Upper lobe of right lung (tissue), 1 donor: ENCODE results near the gene PRKG1. TPM values are rescaled to one million over a fixed set of nuclear protein-coding genes. Genes with fewer than 3 reads are reported as not detected.
"Not testable (repeated sequence)": the region's sequence is repeated elsewhere in the genome, so short reads cannot be mapped to it uniquely, and the experiment has no call there.

ENCODE experiments used
- ATAC-seq: fragments of 200-7000 bp; cut with Tn5 transposase; one replicate; pipeline ENCODE4 v1.9.1; 2020; ENCODE audit warnings: mild to moderate bottlenecking, moderate library complexity
- DNase-seq: peaks from one replicate; pipeline ENCODE4 v3.0.0-alpha.2; 2020
- H3K27ac ChIP-seq: fragments of 200-600 bp; one replicate; pipeline ENCODE4 v1.8.0; 2022
- H3K27me3 ChIP-seq: fragments of 200-600 bp; one replicate; pipeline ENCODE4 v1.8.0; 2022; ENCODE audit warnings: mild to moderate bottlenecking
- H3K36me3 ChIP-seq: fragments of 200-600 bp; one replicate; pipeline ENCODE4 v1.8.0; 2022
- H3K4me1 ChIP-seq: fragments of 200-600 bp; one replicate; pipeline ENCODE4 v1.8.0; 2022
- H3K4me3 ChIP-seq: fragments of 200-600 bp; one replicate; pipeline ENCODE4 v1.8.0; 2022; ENCODE audit warnings: mild to moderate bottlenecking
- H3K9me3 ChIP-seq: fragments of 200-600 bp; one replicate; pipeline ENCODE4 v1.8.0; 2022
- intact Hi-C: fragments of 100-400 bp; cut with DNase I; formaldehyde crosslinking; loops from one replicate; pipeline ENCODE4 v1.11.0; 2022
- total RNA-seq: library from RNA; stranded (reverse); fragmentation: NEBNext Ultra II Directional; extraction: Animal tissue kit (Norgen Biotek cat#: 25700); gene quantifications from one replicate; pipeline ENCODE4 v1.2.1, GENCODE V29; 2021
- TF ChIP-seq, protein P1 (sequence below): fragments of 200-600 bp; IDR thresholded peaks from one replicate; pipeline ENCODE4 v1.8.0; 2022; ENCODE audit warnings: antibody characterized with exemption
- donor health status: DM: no; HTN: yes; CAD: no; lungs with severe emphysema.

Gene PRKG1
- total RNA-seq, 1 donor from 2014 or later, result 30.0 TPM

DNA sequence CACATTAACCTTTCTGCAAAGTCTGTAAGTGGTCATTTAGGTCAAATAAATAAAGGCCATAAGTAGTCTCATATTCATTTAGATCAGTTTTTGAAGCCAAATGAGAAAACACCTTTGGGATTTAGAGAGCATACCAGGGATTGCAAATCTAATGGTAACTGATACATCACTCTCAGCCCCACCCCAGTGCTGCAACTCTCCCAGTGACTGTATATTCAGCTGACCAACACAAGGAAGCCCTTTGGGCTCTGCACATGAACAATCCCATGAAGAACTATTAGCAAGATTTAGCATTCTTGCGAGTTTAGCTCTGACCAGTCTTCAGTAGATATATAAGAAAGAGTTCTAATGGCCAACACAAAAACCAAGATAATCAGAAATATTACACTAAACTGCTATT is 372.8 kb downstream of the PRKG1 start:
- ATAC-seq (no peak), DNase-seq (no peak)
- Histone ChIP-seq H3K4me3 (no peak overlapping the region), H3K27ac (no peak overlapping the region), H3K36me3 (no peaks in the 10 kb centered on the region), H3K4me1 (no peaks in the 10 kb centered on the region), H3K27me3 (no peaks in the 10 kb centered on the region), H3K9me3 (no peaks in the 10 kb centered on the region)
- intact Hi-C loops, result no loop called here
- TF ChIP-seq, protein P1, sequence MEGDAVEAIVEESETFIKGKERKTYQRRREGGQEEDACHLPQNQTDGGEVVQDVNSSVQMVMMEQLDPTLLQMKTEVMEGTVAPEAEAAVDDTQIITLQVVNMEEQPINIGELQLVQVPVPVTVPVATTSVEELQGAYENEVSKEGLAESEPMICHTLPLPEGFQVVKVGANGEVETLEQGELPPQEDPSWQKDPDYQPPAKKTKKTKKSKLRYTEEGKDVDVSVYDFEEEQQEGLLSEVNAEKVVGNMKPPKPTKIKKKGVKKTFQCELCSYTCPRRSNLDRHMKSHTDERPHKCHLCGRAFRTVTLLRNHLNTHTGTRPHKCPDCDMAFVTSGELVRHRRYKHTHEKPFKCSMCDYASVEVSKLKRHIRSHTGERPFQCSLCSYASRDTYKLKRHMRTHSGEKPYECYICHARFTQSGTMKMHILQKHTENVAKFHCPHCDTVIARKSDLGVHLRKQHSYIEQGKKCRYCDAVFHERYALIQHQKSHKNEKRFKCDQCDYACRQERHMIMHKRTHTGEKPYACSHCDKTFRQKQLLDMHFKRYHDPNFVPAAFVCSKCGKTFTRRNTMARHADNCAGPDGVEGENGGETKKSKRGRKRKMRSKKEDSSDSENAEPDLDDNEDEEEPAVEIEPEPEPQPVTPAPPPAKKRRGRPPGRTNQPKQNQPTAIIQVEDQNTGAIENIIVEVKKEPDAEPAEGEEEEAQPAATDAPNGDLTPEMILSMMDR, result no peak

DNA sequence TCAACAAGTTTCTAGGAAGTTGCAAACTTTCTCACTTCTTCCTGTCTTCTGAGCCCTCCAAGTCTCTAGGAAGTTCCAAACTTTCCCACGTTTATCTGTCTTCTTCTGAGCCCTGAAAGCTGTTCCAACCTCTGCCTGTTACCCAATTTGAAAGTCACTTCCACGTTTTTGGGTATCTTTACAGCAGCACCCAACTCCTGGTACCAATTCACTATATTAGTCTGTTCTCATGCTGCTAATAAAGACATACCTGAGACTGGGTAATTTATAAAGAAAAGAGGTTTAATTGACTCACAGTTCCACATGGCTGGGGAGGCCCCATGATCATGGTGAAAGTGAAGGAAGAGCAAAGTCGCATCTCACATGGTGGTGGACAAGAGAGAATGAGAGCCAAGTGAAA is 381.5 kb downstream of the PRKG1 start:
- H3K36me3 ChIP-seq, H3K9me3 ChIP-seq, ATAC-seq, intact Hi-C loops, H3K27me3 ChIP-seq, H3K4me1 ChIP-seq, H3K4me3 ChIP-seq, H3K27ac ChIP-seq, DNase-seq: not testable (repeated sequence)

DNA sequence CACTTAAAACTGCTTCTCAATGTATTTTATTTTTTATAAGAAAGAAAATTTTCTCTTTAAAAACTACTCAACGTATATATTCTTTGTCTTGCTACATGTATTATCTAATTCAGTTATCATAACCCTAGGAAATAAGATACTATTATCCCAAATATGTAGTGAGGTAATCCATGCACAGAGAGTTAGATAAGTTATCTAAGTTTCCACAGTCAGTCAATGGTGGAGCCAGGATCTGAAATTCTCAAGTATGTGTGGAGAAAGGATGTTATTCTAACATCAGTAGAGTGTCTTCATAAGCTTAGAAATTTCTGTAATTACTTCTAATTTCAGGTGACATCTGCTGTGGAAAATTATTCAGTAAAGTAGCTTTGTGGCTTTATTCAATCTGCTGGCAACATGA is 385.2 kb downstream of the PRKG1 start:
- H3K36me3 ChIP-seq, result no peaks in the 10 kb centered on the region
- no peak overlapping the region for H3K4me3 ChIP-seq
- H3K27ac ChIP-seq, result no peak overlapping the region
- H3K27me3 ChIP-seq, result no peaks in the 10 kb centered on the region
- H3K4me1 ChIP-seq, result peaks cover 5% of the 10 kb centered on the region
- TF ChIP-seq, protein P1, result no peak
- no peak for DNase-seq
- ATAC-seq, result no peak
- intact Hi-C loops, result no loop called here
- no peaks in the 10 kb centered on the region for H3K9me3 ChIP-seq

DNA sequence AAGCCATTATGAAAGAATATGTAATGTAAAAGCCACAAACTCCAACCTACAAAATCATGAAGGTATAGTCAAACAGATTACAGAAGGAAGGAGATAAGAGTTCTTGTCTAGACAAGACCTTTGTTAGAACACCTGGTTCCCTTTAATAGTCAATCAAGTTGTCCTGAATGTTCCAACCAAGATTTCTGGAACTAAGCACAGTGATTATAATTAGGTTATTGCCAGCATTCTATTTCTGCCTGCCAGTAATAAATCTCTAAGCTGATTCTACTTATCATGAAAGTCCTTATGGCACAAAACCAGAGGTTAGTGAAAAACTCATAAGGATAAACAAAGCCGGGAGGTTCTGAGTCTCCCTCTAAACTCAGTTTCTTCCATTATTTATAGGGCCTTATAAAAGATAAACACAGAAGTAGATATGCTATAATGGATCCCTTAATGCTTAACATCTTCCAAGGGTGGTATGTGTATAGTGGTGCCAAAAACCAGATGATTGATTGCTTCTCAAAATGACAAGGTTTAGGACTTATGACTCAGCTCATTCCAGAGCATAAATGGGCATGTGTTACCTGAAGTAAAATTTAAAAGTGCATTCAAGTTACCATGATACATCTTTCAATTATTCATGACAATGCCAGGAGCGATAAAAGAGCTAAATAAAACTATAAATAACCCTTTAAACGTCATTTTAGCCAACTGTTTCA is 387.9 kb downstream of the PRKG1 start:
- intact Hi-C loops, result no loop called here
- ATAC-seq (no peak), DNase-seq (no peak)
- TF ChIP-seq, protein P1, result no peak
- Histone ChIP-seq H3K4me3 (no peak overlapping the region), H3K9me3 (no peaks in the 10 kb centered on the region), H3K36me3 (no peaks in the 10 kb centered on the region), H3K27me3 (no peaks in the 10 kb centered on the region), H3K4me1 (peaks cover 12% of the 10 kb centered on the region), H3K27ac (no peak overlapping the region)

DNA sequence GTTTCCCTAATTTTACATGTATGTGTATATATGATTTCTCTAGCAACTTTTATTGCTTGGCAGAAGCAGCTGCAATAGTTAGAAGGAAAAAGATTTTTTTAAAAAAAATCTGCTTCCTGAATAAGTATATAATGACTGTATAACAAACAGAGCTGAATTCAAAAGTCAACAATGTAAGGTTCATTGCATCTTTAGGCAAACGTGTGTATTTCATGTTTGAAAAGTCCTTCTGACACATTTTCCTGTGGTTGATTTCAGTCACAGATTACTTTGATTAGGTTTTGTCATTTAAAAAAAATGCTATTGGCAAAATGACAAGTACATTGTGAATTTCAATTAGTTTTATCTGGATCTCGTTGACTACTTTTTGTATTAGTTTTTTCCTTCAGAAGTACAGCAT is 394.1 kb downstream of the PRKG1 start:
- H3K36me3 ChIP-seq, result no peaks in the 10 kb centered on the region
- peaks cover 7% of the 10 kb centered on the region for H3K4me1 ChIP-seq
- intact Hi-C loops, result no loop called here
- H3K9me3 ChIP-seq, result no peaks in the 10 kb centered on the region
- no peaks in the 10 kb centered on the region for H3K27me3 ChIP-seq
- TF ChIP-seq, protein P1, result no peak
- no peak overlapping the region for H3K27ac ChIP-seq
- no peak for ATAC-seq
- no peak overlapping the region for H3K4me3 ChIP-seq
- no peak for DNase-seq

DNA sequence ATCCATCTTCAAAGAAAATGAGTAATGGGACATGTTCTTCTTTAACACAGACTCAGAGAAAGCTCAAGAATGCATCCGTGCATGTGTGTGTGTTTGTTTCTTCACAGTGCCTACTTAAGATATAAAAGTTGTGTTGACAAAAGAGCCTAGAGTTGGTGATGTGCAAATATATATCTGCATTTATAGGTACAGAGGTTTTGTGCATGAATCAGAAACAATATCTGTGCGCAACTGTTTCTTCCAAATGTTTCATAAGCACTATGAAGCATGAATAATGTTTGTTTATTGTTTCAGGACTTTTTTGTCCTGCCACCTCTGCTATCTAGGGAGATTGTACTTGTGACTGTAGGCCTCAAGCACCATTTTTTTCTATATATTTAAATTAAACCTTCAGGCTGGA is 395.4 kb downstream of the PRKG1 start:
- intact Hi-C loops, result no loop called here
- Histone ChIP-seq H3K27ac (no peak overlapping the region), H3K4me3 (no peak overlapping the region), H3K36me3 (no peaks in the 10 kb centered on the region), H3K9me3 (no peaks in the 10 kb centered on the region), H3K27me3 (no peaks in the 10 kb centered on the region), H3K4me1 (peaks cover 7% of the 10 kb centered on the region)
- no peak for DNase-seq
- no peak for ATAC-seq
- TF ChIP-seq, protein P1, result no peak
